Measurements from ENCODE around the gene TTC21A.

TTC21A gene

DNA sequence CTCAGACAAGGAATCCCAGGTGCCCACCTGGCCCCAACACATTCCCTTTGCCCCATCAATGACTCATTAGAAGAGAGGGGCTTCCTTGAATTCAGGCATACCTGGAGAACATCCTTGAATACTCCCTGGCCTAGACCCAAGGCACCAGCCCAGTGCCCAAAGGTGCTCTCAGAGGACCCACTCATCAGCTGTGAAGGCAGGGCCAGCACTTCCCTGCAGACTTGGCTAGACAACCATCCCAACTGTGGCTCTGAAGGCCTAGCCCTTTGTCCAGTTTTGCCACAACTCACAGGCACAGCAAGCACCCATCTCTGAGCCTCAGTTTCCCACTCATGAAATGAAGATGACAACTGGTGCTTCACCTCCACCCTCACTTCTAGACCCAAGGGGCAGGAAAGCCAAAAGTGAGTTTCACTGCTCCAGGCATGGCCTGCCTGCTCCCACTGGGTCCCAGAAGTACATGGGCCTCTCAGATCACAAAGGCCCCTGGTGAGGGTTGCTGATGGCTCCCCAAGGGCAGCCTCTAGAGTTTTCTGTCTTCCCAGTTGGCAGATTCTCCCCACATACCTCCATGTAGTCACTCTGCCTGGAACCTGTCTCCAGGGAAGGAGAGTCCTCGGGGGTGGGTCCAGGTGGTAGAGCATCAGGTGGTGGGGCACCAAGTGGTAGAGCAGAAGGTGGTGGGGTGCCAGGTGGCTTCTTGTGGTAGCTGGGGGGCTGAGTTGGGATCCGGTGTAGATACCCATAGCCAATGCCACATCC lies 7.6 kb upstream of the TTC21A start:
- no peak for DNase-seq (ENCODE audit: low read depth)

DNA sequence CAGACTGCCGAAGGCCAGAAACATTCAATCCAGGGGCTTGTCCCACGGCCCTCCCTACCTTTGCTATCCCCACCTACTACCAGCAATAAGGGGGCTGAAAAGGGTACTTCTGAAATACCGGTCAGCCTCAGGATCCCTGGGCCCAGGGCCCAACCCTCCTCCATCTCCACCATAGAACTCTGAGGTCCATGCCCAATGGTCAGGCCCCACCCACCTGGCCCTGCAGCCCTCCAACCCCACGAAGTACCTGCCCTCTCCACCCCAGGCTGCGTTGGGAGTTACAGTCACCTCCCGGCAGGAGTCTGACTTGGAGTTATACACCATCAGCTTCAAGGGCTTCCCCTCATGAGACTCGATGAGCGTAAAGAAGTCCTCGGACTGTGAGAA lies 7.0 kb upstream of the TTC21A start:
- DNase-seq (ENCODE audit: low read depth), result no peak

DNA sequence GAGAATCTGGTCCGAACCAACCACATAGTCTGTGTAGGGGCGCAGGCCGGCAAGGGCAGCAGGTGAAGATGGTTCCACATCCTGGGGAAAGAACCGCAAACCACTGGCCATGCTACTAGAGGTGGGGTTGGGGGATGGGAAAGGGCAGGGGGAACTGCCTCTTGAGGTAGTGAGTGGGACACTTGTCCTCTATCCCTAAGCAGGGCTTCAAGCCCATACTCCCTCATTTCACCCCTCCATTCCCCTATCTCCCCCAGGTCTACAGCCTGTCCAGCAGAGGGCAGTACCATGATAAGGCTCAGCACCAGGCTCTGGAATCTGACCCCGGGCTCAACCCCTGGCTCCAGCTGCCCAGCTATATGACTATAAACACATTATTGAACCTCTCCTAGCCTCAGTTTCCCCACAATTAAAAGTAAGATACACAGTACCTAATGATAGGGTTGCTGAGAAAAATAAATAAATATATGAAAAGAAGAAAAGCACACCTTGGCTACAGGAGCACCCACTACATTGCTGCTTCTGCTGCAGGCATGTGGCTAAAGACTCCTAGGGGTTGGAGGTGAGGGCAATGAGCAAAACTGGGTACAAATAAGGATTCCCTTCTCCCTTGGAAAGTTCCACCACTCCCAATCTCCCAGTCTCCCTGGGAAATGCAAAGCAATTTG lies 6.3 kb upstream of the TTC21A start:
- DNase-seq (ENCODE audit: low read depth), result no peak

DNA sequence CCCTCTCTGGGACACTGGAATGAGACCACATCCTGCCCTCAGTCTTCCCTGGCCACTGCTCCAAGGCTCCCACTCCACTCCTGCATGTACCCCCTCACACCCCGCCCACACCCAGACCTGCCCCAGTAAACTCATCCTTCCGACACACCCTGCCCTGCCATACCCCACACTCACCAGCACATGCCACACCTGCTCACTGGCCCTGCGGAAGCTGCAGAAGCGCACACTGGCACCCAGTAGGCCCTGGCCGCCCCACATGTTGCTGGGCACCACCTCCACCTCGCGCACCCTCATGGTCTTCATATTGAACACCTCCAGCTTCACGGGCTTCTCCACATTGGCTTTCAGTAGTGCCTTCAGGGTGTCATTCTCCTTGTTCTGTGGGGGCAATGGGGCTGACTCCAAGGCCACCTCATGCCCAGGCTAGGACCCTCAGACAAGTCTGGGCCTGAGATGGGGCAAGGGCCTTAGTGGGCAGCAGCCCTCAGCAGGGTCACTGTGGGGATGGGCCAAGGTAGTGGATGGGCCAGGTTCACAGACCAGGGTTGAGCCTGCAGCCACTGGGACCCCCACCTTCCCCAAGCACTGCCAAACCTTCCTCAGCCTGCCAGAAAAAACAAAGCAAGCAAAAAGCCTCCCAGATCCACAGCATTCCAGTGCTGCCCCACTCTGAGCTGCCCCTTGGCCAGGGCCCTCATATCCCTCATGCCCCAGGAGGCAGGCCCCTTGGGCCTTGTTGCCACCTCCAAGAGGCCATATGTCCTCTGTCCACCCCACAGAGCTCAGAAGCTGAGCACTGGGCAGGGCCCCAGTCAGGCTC lies 4.8 kb upstream of the TTC21A start:
- no peak for DNase-seq (ENCODE audit: low read depth)

DNA sequence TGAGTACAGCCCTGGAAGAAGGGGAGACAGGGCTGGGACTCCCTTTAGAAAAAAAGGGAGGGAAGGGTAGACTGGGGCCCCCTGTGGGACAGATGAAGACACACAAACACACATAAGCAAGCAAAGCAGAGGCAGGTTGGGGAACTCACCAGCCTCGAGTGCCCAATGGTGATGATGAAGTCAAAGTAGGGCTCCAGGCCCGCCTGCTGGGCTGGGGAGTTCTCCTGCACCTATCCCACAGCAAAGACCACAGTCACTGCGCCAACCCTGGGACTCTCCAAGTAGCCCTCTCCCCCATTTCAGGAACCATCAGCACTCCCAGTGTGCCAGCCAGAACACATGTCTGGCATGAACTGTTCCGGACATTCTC lies 4.2 kb upstream of the TTC21A start:
- DNase-seq (ENCODE audit: low read depth), result no peak

DNA sequence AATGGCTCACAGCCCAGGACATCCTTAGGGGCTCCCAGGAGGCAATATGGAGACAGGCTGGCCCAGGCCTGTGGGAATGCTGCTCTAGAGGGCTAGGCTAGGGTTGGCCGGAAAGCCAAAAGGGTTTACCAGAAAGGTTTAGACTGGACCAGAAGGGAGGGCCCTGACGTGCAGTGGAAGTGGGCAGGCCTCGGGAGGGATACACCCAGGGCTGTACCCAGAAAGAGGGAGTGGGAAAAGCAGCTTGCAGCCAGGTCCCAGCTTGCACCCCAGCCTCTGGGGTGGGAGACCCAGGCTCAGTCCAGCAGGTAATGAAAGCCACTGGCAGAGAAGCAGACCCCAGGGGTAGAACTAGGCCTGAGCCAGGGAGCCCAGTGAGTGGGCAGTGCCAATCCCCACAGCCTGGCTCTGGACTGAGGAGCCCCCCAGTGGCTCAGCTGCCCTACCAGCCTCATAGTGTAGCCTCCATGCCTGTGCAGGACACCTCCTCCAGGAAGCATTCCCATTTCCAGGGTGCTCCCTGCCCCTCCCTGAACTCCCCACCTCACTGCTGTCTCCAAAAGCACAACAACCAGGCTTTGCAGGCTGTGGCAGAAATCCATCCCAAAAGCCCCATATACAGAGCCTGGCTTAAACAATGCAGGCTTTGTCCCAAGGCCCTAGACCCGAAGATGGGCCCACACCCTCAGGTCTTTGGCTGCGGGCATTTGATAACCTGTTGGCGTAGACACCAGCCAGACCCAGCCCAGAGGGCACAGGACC lies 3.5 kb upstream of the TTC21A start:
- no peak for DNase-seq (ENCODE audit: low read depth)

DNA sequence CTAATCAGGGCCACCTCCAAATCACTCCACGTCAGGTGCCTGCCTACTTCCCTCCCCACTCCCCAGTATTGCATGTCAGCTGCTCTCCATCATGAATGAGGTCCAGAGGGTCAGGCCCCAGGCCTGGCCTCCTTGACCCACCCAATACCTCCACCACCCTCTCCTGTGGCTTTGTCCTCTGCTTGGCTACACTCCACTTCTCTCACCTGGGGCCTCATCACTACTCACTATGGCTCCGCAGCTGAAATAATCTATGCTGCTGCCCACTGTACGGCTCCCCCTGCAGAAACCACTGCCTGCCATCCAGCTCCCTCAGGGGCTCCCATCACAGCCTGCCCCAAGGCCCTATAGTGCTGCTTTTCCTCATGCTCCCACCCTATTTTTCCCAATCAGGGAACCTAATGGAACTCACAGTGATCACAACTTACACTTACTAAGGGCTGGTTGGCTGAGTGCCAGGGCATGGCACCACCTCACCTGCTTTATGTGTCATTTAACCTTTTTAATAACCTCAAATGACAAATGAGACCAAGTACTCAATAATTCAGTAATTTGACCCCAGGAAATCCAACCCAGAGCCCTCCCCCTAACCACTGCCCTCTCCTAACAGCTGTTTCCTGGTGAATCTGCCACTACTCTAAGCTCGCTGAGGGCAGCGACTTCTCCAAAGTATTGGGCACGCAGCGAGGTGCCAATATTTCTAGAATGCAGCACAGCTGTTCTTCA lies 2.4 kb upstream of the TTC21A start:
- DNase-seq (ENCODE audit: low read depth), result no peak

DNA sequence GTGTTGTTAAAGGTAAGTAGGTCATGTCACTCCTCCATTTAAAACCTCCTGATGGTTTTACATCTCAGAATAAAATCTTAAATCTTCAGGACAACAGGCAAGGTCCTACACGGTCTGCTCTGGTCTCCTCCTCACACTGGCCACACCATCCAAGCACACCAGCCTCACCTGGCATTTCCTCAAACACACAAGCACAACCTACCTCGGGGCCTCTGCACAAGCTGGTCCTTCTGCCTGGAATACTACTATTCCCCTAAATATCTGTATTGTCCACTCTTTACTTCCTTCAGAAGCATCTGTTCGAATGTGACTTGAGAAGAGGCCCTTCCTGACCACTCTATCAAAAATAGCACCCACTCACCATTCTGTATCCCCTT lies 1.8 kb upstream of the TTC21A start:
- no peak for DNase-seq (ENCODE audit: low read depth)

DNA sequence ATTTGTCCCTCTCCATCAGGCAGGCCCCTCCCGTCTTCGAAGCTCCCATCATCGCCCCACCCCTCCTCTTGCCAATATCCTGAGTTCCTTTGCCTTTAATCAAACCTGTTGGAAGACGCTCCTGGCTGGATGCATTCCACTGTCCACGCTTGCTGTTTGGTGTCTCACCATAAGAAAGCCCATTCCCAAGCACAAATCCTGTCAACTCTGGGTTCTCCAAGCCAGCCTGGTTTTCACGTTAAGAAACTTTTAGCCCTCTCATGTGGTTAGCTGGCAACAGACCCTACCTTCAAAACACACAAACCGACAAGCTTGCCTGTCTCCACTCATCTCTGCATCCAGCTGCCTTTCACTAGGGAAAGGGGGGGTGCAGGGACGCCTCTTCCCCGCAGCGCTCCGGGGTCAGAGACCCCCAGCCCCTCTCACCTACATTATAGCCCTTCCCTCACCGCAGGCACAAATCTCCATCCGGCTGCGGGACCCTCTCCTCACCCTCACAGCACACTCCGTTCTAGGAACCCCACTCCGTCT lies 1.1 kb upstream of the TTC21A start:
- no peak for DNase-seq (ENCODE audit: low read depth)

DNA sequence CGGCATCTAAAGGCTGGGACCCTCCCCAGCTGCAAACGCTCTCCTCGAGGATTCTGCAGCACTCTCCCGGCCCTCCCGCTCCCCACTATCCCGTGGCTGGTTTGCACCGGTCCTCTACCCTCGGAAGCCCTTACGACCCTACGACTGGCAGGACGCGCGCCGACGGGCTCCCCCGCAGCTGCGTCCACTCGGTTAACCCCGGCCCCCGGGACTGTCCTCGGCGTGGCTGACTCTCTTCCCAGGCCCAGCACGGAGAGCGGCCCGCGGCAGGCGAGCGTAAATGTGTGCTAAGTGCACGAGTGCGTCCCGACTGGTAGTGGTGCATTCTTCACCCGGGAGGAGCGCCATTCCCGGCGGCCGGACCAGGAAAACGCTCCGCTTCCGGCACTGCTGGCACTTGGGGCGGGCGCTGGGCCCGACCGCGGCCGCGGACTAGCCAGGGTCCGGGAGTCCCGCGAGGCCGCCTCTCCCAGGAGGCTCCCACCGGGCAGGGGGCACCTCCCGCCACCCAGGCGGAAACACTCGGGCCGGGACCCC lies 561 bp upstream of the TTC21A start:
- no peak for DNase-seq (ENCODE audit: low read depth)

DNA sequence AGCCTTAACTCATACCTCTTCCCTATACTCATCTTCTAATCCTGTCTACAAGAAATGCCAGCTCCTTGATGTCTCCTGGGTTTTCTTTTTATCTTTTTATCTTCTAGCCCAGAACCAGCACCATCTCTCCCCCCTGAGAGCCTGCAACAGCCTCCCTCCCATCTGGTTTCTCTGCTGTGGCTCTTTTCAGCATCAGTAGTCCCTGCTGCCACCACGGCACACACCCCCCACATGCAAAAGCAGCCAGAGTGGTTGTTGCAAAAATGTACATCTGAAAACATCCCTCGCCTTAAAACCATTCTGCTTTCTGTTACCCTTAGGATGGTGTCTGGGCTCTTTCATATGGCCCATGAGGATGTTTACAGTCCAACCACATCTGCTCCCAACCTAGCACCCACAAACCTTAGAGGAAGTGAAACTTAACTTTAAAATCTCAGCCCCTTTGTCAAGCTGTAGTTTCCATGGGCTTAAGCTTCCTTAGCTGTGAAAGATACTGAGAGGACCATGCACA lies 775 bp downstream of the TTC21A start:
- DNase-seq (ENCODE audit: low read depth), result no peak

DNA sequence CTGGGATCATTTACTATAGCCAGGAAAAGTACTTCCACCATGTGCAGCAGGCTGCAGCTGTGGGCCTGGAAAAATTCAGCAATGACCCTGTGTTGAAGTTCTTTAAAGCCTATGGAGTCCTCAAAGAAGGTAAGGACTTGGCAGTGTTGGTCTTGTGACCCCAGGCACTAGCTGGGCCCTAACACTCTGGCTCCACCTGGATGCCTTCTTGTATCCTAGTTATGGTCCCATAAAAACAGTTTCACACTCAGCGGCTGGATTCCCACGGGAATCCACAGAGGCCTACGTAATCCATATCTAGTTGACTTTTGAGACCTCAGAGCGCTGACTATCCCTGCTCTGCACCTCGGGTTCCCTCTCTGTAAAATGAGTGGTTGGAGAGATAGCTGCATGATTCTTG lies 1.6 kb downstream of the TTC21A start:
- no peak for DNase-seq (ENCODE audit: low read depth)

DNA sequence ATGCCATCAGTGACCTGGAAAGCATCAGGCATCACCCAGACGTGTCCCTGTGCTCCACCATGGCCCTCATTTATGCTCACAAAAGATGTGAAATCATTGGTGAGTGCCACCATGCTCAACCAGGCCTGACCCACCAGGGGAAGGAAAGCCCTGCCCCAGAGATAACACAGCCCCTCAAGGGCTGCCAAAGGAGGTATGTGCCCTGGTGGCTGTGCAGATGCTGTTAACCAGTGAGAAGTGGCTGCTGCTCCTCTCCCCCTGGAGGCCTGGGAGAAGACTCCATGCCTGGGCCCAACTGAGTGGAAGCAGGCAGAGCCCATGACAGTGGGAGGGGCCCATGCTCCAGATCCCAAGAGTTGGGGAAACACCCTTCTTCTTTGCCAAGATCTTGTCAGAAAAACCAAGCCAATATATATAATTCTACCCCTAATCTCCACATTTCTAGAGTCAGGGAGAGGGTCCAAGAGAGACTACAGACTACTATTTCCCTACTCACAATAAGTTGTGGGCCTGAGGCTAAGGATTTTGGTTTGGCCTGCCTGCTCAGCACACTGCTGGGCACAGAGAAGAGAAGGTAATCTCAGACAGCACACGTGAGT lies 2.7 kb downstream of the TTC21A start:
- DNase-seq (ENCODE audit: low read depth), result no peak

DNA sequence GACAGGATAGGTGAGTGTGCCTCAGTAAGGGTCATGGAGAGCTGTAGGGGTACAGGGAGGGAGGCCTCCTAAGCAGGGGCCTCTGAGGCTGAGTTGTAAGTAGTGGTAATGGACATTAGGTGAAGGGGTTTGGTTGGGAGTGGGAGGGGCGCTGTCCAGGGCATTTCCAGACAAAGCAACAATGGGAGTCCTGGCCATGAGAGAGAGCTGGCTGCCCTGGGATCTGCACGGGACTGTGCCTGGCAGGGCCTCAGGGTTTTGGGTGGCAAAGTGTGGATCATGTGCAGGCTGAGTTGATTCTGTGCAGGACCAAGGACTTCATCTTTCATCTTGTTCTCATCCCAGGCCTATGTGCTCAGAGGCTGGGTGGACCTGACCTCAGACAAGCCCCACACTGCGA lies 4.6 kb downstream of the TTC21A start:
- no peak for DNase-seq (ENCODE audit: low read depth)

DNA sequence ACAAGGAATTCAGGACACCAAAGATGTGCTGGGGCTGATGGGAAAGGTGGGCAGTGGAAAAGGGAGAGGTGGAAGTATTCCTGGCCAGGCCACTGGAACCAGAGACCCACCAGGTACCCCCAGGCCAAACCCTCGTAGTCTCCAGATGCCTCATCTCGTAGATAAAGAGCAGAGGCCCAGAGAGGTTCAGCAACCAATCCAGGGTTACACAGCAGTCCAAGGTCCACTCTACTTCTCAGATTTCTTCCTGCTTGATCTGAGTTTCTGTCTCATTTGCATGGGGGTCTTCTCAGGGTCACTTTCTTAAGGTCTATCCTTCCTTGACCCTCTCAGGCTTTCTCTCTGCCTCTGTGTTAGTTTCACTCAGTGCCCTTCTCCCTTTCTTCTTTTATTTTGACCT lies 5.1 kb downstream of the TTC21A start:
- DNase-seq (ENCODE audit: low read depth), result no peak

DNA sequence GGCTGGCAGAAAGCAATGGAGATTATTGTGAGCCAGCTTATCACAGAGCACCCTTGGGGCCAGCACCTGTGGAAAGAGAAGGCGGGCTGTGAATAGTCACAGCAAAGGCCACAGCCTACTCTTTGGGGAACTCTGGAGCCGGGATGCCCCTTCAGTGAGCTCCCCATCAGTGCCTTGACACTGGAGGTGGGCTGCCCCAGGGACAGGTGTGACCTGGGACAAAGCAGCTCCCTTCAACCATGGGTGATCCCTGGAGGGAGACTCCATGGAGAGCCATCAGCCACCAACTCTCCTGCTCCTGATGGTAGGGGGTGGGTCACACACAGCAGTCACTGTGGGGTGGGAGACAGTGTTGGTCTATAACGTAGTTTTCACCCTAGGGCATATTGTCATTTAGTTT lies 5.8 kb downstream of the TTC21A start:
- no peak for DNase-seq (ENCODE audit: low read depth)

DNA sequence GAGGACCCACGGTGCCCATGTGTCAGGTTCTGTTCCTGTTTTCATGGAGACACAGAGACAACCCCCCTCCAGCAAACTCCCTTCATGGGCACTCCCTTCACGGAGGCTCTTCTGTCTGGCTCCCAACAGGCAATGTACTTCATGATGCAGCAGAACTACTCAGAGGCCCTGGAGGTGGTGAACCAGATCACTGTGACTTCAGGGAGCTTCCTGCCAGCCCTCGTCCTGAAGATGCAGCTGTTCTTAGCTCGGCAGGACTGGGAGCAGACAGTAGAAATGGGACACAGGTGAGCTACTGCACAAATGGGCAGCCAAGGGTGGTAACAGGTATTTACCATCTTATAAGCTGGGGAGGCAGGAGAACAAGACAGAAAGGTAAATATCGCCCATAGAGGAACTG lies 7.0 kb downstream of the TTC21A start:
- no peak for DNase-seq (ENCODE audit: low read depth)

DNA sequence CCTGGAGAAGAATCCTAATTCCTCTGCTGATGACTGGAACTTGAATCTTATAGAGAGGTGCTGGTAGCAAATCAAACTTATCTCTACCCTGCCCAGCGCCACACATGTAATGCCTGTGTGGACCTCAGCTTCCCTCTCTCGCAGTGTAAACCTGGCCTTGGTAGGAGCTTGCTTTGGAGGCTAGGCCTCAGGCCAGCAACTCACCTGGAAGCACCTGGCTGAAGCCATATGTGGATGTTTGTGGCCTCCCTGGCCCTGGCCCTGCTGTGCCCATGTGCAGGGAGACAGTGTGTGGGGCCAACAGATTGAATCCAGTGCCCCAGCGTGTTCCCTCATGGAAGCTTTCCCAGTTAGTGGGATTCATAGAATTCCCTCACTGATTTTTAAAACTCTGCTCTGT lies 8.4 kb downstream of the TTC21A start:
- DNase-seq (ENCODE audit: low read depth), result no peak

DNA sequence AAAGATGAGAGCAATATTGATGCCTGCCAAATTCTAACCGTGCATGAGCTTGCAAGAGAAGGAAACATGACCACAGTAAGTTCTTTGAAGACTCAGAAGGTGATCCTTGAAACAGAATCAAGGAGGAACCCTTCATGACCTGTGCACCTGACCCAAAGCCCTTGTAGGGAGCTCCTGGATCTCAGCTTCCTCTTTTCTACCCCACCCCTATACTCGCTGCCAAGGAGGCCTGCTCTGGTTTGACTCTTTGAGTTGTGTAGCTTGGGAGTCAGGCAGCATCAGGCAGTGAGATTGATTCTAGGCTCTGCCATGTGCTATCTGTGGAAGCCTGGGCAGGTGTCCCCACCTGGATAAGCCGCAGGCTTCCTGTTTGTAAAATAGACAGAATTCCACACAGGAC lies 10.6 kb downstream of the TTC21A start:
- no peak for DNase-seq (ENCODE audit: low read depth)

DNA sequence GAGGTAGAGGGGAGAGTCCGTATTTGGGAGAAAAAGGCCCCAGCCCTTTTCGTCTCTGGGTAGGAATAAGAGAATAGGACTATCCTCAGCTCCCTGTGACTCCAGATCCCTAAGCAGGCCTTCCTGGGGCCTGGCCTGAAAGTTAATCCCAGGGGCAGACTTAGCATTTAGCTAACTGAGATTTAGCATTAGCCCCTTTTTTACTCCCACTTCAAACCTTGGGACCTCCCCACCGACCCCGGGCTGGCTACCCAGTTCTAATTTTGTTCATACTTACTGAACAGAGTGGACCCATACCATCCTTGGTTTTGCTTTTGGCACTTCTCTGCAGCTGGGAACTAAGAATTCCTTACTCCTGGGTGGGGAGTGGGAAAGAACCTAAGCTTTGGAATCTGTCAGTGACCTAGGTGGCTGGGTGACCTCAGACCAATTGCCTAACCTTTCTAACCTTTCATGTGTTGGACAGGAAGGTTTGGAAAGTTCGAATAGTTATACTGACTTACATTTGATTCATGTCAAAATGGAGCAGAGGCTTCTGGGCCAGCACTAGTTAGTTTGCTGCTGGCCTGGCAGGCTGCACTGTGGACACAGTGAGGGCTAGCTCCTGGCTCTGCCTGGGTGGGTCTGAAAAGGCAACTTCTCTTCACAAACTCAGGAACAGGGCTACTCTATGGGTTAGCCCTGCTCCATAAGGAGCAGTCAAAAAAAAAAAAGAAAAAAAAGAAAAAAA lies 11.6 kb downstream of the TTC21A start:
- no peak for DNase-seq (ENCODE audit: low read depth)

Measured in activated T-cell treated with anti-CD3 and anti-CD28 coated beads for 24 hours (primary cell).